Neural progenitor cell (in vitro differentiated cells): ENCODE results near the gene ARHGEF11. TPM values are rescaled to one million over a fixed set of nuclear protein-coding genes. Genes with fewer than 3 reads are reported as not detected.
"Not testable (repeated sequence)": the region's sequence is repeated elsewhere in the genome, so short reads cannot be mapped to it uniquely, and the experiment has no call there.

Experiments used
- DNase-seq: peaks from one replicate; pipeline ENCODE4 v3.0.0-alpha.2; 2016; ENCODE audit warnings: low spot score
- H2AFZ ChIP-seq: fragments of 200-600 bp; sonication (generic); replicated peaks from 2 replicates; pipeline ENCODE4 v1.6.1; 2016; ENCODE audit warnings: antibody characterized with exemption
- H3F3A ChIP-seq: fragments of 200-600 bp; sonication (generic); 2 replicates; pipeline ENCODE4 v1.6.1; 2016; ENCODE audit warnings: antibody characterized with exemption, low read depth
- H3K27ac ChIP-seq: fragments of 200-600 bp; sonication (generic); 2 replicates; pipeline ENCODE4 v1.5.1; 2016; ENCODE audit warnings: mild to moderate bottlenecking
- H3K27me3 ChIP-seq: fragments of 200-600 bp; sonication (generic); 2 replicates; pipeline ENCODE4 v1.6.1; 2016; ENCODE audit warnings: mild to moderate bottlenecking, moderate library complexity
- H3K36me3 ChIP-seq: fragments of 200-600 bp; sonication (generic); 2 replicates; pipeline ENCODE4 v1.5.1; 2016
- H3K4me1 ChIP-seq: fragments of 200-600 bp; sonication (generic); 2 replicates; pipeline ENCODE4 v1.6.1; 2016; ENCODE audit warnings: mixed run types
- H3K4me2 ChIP-seq: fragments of 200-600 bp; sonication (generic); 2 replicates; pipeline ENCODE4 v1.6.1; 2016
- H3K4me3 ChIP-seq: fragments of 200-600 bp; sonication (generic); 2 replicates; pipeline ENCODE4 v1.5.1; 2016
- H3K79me2 ChIP-seq: fragments of 200-600 bp; sonication (generic); 2 replicates; pipeline ENCODE4 v1.6.1; 2016; ENCODE audit warnings: low read depth
- H3K9ac ChIP-seq: fragments of 200-600 bp; sonication (generic); 2 replicates; pipeline ENCODE4 v1.6.1; 2016
- H3K9me3 ChIP-seq: fragments of 200-600 bp; sonication (generic); 2 replicates; pipeline ENCODE4 v1.5.1; 2016; ENCODE audit warnings: low read depth
- H4K20me1 ChIP-seq: fragments of 200-600 bp; sonication (generic); 2 replicates; pipeline ENCODE4 v1.6.1; 2016; ENCODE audit warnings: low read depth
- H3K27ac Mint-ChIP-seq: 3 replicates; pipeline ENCODE4 v1.8.0; 2021; ENCODE audit warnings: mixed read lengths
- H3K27me3 Mint-ChIP-seq: 2 replicates; pipeline ENCODE4 v1.8.0; 2022; ENCODE audit warnings: low read depth, mild to moderate bottlenecking, inconsistent platforms, moderate library complexity, mixed read lengths; ENCODE audit not compliant: insufficient read depth
- H3K36me3 Mint-ChIP-seq: 3 replicates; pipeline ENCODE4 v1.8.0; 2021; ENCODE audit warnings: mixed read lengths
- H3K4me1 Mint-ChIP-seq: 3 replicates; pipeline ENCODE4 v1.8.0; 2021; ENCODE audit warnings: mixed read lengths
- H3K4me3 Mint-ChIP-seq: 3 replicates; pipeline ENCODE4 v1.8.0; 2021; ENCODE audit warnings: mild to moderate bottlenecking, moderate library complexity, mixed read lengths
- H3K9me3 Mint-ChIP-seq: 3 replicates; pipeline ENCODE4 v1.8.0; 2020; ENCODE audit warnings: mixed read lengths
- CTCF ChIP-seq: fragments of 200-600 bp; sonication (generic); IDR thresholded peaks from 2 replicates; pipeline ENCODE4 v1.5.1; 2017; ENCODE audit warnings: antibody characterized with exemption, mild to moderate bottlenecking
- EZH2 ChIP-seq: fragments of 200-600 bp; sonication (generic); IDR thresholded peaks from 2 replicates; pipeline ENCODE4 v1.6.1; 2017; ENCODE audit warnings: antibody characterized with exemption, mild to moderate bottlenecking, moderate library complexity
- EZH2phosphoT487 ChIP-seq: fragments of 200-600 bp; sonication (generic); IDR thresholded peaks from 2 replicates; pipeline ENCODE4 v1.6.1; 2017; ENCODE audit warnings: antibody characterized with exemption
- total RNA-seq: library from RNA; depleted of rRNA; stranded (reverse); fragments of >200 nt; gene quantifications from 2 replicates; pipeline ENCODE4 v1.2.3, GENCODE V29; 2015; ENCODE audit warnings: low replicate concordance

The ARHGEF11 gene
- total RNA-seq, 1 donor from 2014 or later: 31.9 TPM

DNA sequence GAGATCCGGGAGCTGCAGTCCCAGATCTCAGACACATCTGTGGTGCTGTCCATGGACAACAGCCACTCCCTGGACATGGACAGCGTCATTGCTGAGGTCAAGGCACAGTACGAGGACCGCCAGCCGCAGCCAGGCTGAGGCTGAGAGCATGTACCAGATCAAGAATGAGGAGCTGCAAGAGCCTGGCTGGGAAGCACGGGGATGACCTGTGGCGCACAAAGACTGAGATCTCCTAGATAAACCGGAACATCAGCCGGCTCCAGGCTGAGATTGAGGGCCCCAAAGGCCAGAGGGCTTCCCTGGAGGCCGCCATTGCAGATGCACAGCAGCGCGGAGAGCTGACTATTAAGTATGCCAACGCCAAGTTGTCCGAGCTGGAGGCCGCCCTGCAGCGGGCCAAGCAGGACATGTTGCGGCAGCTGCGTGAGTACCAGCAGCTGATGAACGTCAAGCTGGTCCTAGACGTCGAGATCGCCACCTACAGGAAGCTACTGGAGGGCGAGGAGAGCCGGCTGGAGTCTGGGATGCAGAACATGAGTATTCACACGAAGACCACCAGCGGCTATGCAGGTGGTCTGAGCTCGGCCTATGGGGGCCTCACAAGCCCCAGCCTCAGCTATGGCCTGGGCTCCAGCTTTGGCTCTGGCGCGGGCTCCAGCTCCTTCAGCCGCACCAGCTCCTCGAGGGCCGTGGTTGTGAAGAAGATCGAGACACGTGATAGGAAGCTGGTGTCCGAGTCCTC is 28.6 kb upstream of the ARHGEF11 start:
- Histone ChIP-seq H2AFZ (peak overlapping the region; percentile 86), H3K27me3 (peaks cover 20% of the 10 kb centered on the region), H4K20me1 (no peaks in the 10 kb centered on the region), H3K36me3 (no peaks in the 10 kb centered on the region), H3K27ac (no peak overlapping the region), H3F3A (peaks cover 21% of the 10 kb centered on the region), H3K9ac (no peak overlapping the region), H3K9me3 (no peaks in the 10 kb centered on the region), H3K79me2 (no peaks in the 10 kb centered on the region), H3K4me3 (no peak overlapping the region), H3K4me2 (no peak overlapping the region), H3K4me1 (peaks cover 4% of the 10 kb centered on the region)
- peak; percentile 81 for DNase-seq
- Mint-ChIP-seq H3K9me3 (no peaks in the 10 kb centered on the region), H3K27ac (no peak overlapping the region), H3K4me1 (peaks cover 5% of the 10 kb centered on the region), H3K4me3 (peak overlapping the region; percentile 17), H3K36me3 (no peaks in the 10 kb centered on the region), H3K27me3 (peaks cover 4% of the 10 kb centered on the region)
- TF ChIP-seq CTCF (peak; percentile 68), EZH2 (no peak), EZH2phosphoT487 (no peak)

DNA sequence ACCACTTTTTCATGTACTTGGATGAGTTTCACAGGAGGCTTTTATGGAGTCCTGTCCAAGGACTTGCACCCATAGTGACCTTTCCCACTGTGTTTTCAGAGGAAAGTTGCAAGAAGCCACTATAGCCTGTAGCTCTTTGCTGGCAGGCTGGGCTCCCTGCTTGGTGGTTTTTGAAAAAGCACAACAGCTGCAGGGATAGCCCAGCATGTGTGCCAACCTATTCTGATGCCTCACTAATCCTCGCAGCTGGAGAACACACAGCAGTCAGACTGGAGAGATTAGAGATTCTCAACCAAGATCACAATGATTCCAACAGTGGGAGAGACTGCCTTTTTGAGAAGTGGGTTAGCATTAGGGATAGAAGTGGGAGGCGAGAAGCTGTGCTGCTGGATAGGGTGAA is 24.1 kb upstream of the ARHGEF11 start:
- peaks cover 7% of the 10 kb centered on the region for H3K4me1 ChIP-seq

GRCh38 chr1:157059241-157059640 is 13.7 kb upstream of the ARHGEF11 start:
- not testable (repeated sequence) for H3K27me3 Mint-ChIP-seq, H3K27ac ChIP-seq, H4K20me1 ChIP-seq, H3K79me2 ChIP-seq, DNase-seq, H3K27me3 ChIP-seq, H3K9me3 ChIP-seq, H3K4me2 ChIP-seq, H3K4me3 ChIP-seq, H3K4me3 Mint-ChIP-seq, H3K9me3 Mint-ChIP-seq, H3K4me1 Mint-ChIP-seq, H3K9ac ChIP-seq, H3K4me1 ChIP-seq, H3K36me3 Mint-ChIP-seq, H3K27ac Mint-ChIP-seq, H3F3A ChIP-seq, H3K36me3 ChIP-seq
- H2AFZ ChIP-seq: peak overlapping the region; percentile 24

More for the DNA sequence above, 24.1 kb upstream of the ARHGEF11 start:
- no peak overlapping the region for H3K9ac ChIP-seq
- no peak overlapping the region for H3K4me3 ChIP-seq
- H3K4me1 Mint-ChIP-seq: peaks cover 5% of the 10 kb centered on the region
- H4K20me1 ChIP-seq: no peaks in the 10 kb centered on the region
- H3K4me3 Mint-ChIP-seq: no peak overlapping the region
- H3K4me2 ChIP-seq: peak overlapping the region; percentile 42
- no peak overlapping the region for H3K27ac Mint-ChIP-seq
- no peaks in the 10 kb centered on the region for H3K9me3 Mint-ChIP-seq
- no peaks in the 10 kb centered on the region for H3K79me2 ChIP-seq
- H3K27me3 ChIP-seq: peaks cover 20% of the 10 kb centered on the region
- no peak overlapping the region for H3K27ac ChIP-seq
- H3K36me3 Mint-ChIP-seq: no peaks in the 10 kb centered on the region
- H2AFZ ChIP-seq: no peak overlapping the region
- no peaks in the 10 kb centered on the region for H3K36me3 ChIP-seq
- peaks cover 30% of the 10 kb centered on the region for H3F3A ChIP-seq
- no peaks in the 10 kb centered on the region for H3K9me3 ChIP-seq
- peak; percentile 33 for TF ChIP-seq EZH2phosphoT487
- TF ChIP-seq CTCF: no peak
- no peaks in the 10 kb centered on the region for H3K27me3 Mint-ChIP-seq
- peak; percentile 65 for DNase-seq

DNA sequence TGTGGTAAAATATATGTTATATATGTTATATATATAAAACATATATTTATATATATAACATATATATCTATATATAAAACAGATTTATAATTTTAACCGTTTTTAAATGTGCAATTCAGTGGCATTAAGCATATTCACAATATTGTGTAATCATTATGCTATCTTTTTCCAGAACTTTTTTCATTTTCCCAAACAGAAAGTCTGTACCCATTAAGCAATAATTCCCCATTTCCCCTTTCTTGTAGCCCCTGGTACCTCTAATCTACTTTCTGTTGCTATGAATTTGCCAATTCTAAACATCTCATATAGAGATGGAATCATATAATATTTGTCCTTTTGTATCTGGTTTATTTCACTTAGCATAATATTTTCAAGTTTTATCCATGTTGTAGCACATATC is 10.7 kb upstream of the ARHGEF11 start:
- no peak overlapping the region for H3K27ac Mint-ChIP-seq

DNA sequence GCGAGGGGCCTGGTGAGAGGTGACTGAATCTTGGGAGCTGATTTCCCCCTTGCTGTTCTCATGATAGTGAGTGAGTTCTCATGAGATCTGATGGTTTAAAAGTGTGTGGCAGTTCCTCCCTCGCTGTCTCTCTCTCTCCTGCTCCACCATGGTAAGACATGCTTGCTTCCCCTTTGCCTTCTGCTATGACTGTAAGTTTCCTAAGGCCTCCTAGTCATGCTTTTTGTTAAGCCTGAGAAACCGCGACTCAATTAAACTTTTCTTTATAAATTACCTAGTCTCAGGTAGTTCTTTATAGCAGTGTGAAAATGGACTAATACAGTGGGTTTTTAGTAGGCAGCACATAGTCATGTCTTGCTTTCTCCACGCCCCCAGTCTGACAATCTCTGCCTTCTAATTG is 10.2 kb upstream of the ARHGEF11 start:
- not testable (repeated sequence) for H3K27ac Mint-ChIP-seq, H3K4me3 Mint-ChIP-seq, H3K27me3 Mint-ChIP-seq

More for the DNA sequence above, 10.7 kb upstream of the ARHGEF11 start:
- Mint-ChIP-seq H3K4me3 (no peak overlapping the region), H3K9me3 (peaks cover 14% of the 10 kb centered on the region), H3K4me1 (no peaks in the 10 kb centered on the region), H3K36me3 (no peaks in the 10 kb centered on the region), H3K27me3 (peaks cover 8% of the 10 kb centered on the region)
- Histone ChIP-seq H3K79me2 (no peaks in the 10 kb centered on the region), H3K4me1 (no peaks in the 10 kb centered on the region), H3K4me3 (no peak overlapping the region), H3K27me3 (no peaks in the 10 kb centered on the region), H3K9me3 (no peaks in the 10 kb centered on the region), H4K20me1 (no peaks in the 10 kb centered on the region), H3F3A (no peaks in the 10 kb centered on the region), H3K4me2 (no peak overlapping the region), H3K9ac (no peak overlapping the region), H3K27ac (no peak overlapping the region), H2AFZ (no peak overlapping the region), H3K36me3 (no peaks in the 10 kb centered on the region)
- no peak for DNase-seq
- TF ChIP-seq CTCF (no peak), EZH2phosphoT487 (no peak), EZH2 (no peak)

More for the DNA sequence above, 10.2 kb upstream of the ARHGEF11 start:
- not testable (repeated sequence) for H3K9ac ChIP-seq, H2AFZ ChIP-seq, H3K36me3 ChIP-seq, H3K4me3 ChIP-seq, H3K9me3 Mint-ChIP-seq, H3F3A ChIP-seq, H3K9me3 ChIP-seq, DNase-seq, H3K79me2 ChIP-seq, H3K27me3 ChIP-seq, H3K27ac ChIP-seq, H3K4me2 ChIP-seq, H4K20me1 ChIP-seq, H3K36me3 Mint-ChIP-seq, H3K4me1 Mint-ChIP-seq, H3K4me1 ChIP-seq
